ENCODE measurements around the gene CKB. TPM values are rescaled to one million over a fixed set of nuclear protein-coding genes. Genes with fewer than 3 reads are reported as not detected.

Gene CKB
- total and polyA plus RNA-seq, 9 of the 15 experiments (the other 6 are each of a cell fraction or from before 2014, with no cell fraction given) = 23.9 to 692 (median 132) TPM

DNA sequence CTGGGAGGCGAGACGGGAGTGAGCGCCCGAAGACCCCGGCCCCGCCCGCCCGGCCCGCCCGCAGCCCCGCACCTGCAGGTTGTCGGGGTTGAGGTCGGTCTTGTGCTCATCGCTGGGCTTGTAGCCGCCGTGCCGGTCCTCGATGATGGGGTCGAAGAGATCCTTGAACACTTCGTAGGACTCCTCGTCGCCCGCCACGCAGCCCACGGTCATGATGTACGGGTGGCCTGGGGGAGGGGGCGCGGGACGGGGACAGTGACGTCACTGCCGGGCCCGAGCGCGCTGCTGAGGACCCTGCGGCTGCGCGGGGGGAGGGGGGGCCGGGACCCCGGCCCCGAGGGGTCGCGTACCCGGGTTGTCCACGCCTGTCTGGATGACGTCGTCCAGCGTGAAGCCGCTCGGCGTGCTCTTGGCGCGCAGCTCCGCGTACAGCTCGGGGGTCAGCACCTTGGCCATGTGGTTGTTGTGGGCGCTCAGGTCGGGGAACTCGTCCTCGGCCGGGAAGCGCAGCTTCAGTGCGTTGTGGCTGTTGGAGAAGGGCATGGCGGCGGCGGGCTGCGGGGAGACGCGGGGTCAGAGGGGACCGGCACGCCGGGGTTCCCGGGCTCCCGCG, 573 bp downstream of the CKB start (continued):
- TF ChIP-seq ATF7 (IDR thresholded peaks at IDR 0.05) = peak; percentile 65
- TF ChIP-seq SMAD3 (CRISPR knock-in tag; conservative IDR thresholded peaks at IDR 0.05) = no peak
- TF ChIP-seq, protein P1, sequence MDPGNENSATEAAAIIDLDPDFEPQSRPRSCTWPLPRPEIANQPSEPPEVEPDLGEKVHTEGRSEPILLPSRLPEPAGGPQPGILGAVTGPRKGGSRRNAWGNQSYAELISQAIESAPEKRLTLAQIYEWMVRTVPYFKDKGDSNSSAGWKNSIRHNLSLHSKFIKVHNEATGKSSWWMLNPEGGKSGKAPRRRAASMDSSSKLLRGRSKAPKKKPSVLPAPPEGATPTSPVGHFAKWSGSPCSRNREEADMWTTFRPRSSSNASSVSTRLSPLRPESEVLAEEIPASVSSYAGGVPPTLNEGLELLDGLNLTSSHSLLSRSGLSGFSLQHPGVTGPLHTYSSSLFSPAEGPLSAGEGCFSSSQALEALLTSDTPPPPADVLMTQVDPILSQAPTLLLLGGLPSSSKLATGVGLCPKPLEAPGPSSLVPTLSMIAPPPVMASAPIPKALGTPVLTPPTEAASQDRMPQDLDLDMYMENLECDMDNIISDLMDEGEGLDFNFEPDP (CRISPR knock-in tag; IDR thresholded peaks at IDR 0.05) = no peak
- TF ChIP-seq, protein P2, sequence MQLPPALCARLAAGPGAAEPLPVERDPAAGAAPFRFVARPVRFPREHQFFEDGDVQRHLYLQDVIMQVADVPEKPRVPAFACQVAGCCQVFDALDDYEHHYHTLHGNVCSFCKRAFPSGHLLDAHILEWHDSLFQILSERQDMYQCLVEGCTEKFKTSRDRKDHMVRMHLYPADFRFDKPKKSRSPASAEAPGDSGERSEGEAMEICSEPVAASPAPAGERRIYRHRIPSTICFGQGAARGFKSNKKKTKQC (CRISPR knock-in tag; IDR thresholded peaks at IDR 0.05) = no peak
- no peak for TF ChIP-seq ARHGAP35 (IDR thresholded peaks at IDR 0.05; ENCODE audit: partially characterized antibody)
- no peak for TF ChIP-seq EP400 (IDR thresholded peaks at IDR 0.05)
- no peak for TF ChIP-seq ETV1 (tag; conservative IDR thresholded peaks at IDR 0.05; ENCODE audit: low read depth)
- no peak for TF ChIP-seq PML (IDR thresholded peaks at IDR 0.05; ENCODE audit: low read length)
- TF ChIP-seq TEAD4 (IDR thresholded peaks at IDR 0.05; ENCODE audit: low read length) = no peak
- TF ChIP-seq TEAD4 (CRISPR knock-in tag; IDR thresholded peaks at IDR 0.05; ENCODE audit: borderline replicate concordance) = no peak
- TF ChIP-seq STAT5B (CRISPR knock-in tag; IDR thresholded peaks at IDR 0.05) = no peak
- no peak for TF ChIP-seq GATAD2A (IDR thresholded peaks at IDR 0.05)
- no peak for TF ChIP-seq ZNF140 (CRISPR knock-in tag; IDR thresholded peaks at IDR 0.05)
- no peak for TF ChIP-seq TEAD1 (CRISPR knock-in tag; IDR thresholded peaks at IDR 0.05)
- no peak for TF ChIP-seq NBN (IDR thresholded peaks at IDR 0.05; ENCODE audit: low read depth)
- TF ChIP-seq NCOA6 (IDR thresholded peaks at IDR 0.05) = no peak
- no peak for TF ChIP-seq FOXM1 (IDR thresholded peaks at IDR 0.05; ENCODE audit: low read depth)
- TF ChIP-seq FOXM1 (CRISPR knock-in tag; IDR thresholded peaks at IDR 0.05; ENCODE audit: low read depth) = no peak
- TF ChIP-seq WHSC1 (IDR thresholded peaks at IDR 0.05; ENCODE audit: low read length) = no peak
- peak; percentile 14 for TF ChIP-seq FUS (optimal IDR thresholded peaks at IDR 0.05; ENCODE audit: low read depth, low read length)
- no peak for TF ChIP-seq ZNF76 (CRISPR knock-in tag; IDR thresholded peaks at IDR 0.05; ENCODE audit: borderline replicate concordance)
- TF ChIP-seq, protein P3, sequence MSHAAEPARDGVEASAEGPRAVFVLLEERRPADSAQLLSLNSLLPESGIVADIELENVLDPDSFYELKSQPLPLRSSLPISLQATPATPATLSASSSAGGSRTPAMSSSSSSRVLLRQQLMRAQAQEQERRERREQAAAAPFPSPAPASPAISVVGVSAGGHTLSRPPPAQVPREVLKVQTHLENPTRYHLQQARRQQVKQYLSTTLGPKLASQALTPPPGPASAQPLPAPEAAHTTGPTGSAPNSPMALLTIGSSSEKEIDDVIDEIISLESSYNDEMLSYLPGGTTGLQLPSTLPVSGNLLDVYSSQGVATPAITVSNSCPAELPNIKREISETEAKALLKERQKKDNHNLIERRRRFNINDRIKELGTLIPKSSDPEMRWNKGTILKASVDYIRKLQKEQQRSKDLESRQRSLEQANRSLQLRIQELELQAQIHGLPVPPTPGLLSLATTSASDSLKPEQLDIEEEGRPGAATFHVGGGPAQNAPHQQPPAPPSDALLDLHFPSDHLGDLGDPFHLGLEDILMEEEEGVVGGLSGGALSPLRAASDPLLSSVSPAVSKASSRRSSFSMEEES (CRISPR knock-in tag; IDR thresholded peaks at IDR 0.05) = no peak
- TF ChIP-seq, protein P4, sequence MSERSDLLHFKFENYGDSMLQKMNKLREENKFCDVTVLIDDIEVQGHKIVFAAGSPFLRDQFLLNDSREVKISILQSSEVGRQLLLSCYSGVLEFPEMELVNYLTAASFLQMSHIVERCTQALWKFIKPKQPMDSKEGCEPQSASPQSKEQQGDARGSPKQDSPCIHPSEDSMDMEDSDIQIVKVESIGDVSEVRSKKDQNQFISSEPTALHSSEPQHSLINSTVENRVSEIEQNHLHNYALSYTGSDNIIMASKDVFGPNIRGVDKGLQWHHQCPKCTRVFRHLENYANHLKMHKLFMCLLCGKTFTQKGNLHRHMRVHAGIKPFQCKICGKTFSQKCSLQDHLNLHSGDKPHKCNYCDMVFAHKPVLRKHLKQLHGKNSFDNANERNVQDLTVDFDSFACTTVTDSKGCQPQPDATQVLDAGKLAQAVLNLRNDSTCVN (CRISPR knock-in tag; IDR thresholded peaks at IDR 0.05) = no peak
- no peak for TF ChIP-seq KAT8 (IDR thresholded peaks at IDR 0.05; ENCODE audit: low read depth)
- no peak for TF ChIP-seq FOXK1 (CRISPR knock-in tag; IDR thresholded peaks at IDR 0.05; ENCODE audit: borderline replicate concordance)
- TF ChIP-seq DDX20 (tag; IDR thresholded peaks at IDR 0.05; ENCODE audit: low read depth) = no peak
- no peak for TF ChIP-seq CREBBP (IDR thresholded peaks at IDR 0.05; ENCODE audit: low read depth, low read length)
- TF ChIP-seq IFI16 (CRISPR knock-in tag; IDR thresholded peaks at IDR 0.05) = no peak
